Endothelial cell of umbilical vein (primary cell): ENCODE results near the gene EHMT1. TPM values are rescaled to one million over a fixed set of nuclear protein-coding genes. Genes with fewer than 3 reads are reported as not detected.

ENCODE experiments used
- BruUV-seq: library from RNA; stranded (reverse); fragments of 400-500 nt; replicated peaks from 2 replicates; lab custom pipeline; 2021; lab: Mats Ljungman, UMichigan
- CTCF ChIA-PET: fragments of 300-600, 350-600 bp; sonication (Branson Sonifier 250); formaldehyde crosslinking; loops from one replicate; lab custom pipeline; 2021; ENCODE audit warnings: antibody characterized with exemption, inconsistent platforms; lab: Charles Lee
- POLR2A ChIA-PET: fragments of 300-600, 350-600 bp; sonication (Branson Sonifier 250); formaldehyde crosslinking; loops from one replicate; lab custom pipeline; 2021; ENCODE audit warnings: antibody characterized with exemption, inconsistent platforms; lab: Charles Lee
- DNase-seq: peaks from one replicate; pipeline ENCODE4 v3.0.0-alpha.2; 2011; ENCODE audit warnings: low read depth, low spot score
- FAIRE-seq: peaks from 2 replicates; lab custom pipeline; 2011; peaks lifted over from hg19 to GRCh38; lab: Jason Lieb, UNC
- H2AFZ ChIP-seq: 2 replicates; pipeline ENCODE4 v1.6.0; 2012; ENCODE audit warnings: low read depth, low read length, control low read depth, inconsistent platforms
- H3K27ac ChIP-seq: 2 replicates; pipeline ENCODE4 v1.5.1; 2011; ENCODE audit warnings: low read depth, mild to moderate bottlenecking, control low read depth, low read length, moderate library complexity; ENCODE audit not compliant: insufficient read depth
- H3K27me3 ChIP-seq, 2 experiments: 2 replicates each; pipeline versions ENCODE4 v1.6.0 to v1.6.1; 2011; ENCODE audit warnings: low read length in 2 of 2, mixed read lengths in 1 of 2; ENCODE audit not compliant: control insufficient read depth in 2 of 2, insufficient read depth in 2 of 2
- H3K36me3 ChIP-seq, 2 experiments: 2 replicates in 1 of 2; 3 replicates in 1 of 2; pipeline ENCODE4 v1.5.1; 2011; ENCODE audit warnings: low read length in 2 of 2, mild to moderate bottlenecking in 1 of 2, moderate library complexity in 1 of 2; ENCODE audit not compliant: control insufficient read depth in 2 of 2, insufficient read depth in 2 of 2; ENCODE audit errors: extremely low read depth in 1 of 2
- H3K4me1 ChIP-seq: 3 replicates; pipeline ENCODE4 v1.5.1; 2011; ENCODE audit warnings: mild to moderate bottlenecking, low read length; ENCODE audit not compliant: control insufficient read depth, insufficient read depth; ENCODE audit errors: extremely low read depth
- H3K4me2 ChIP-seq: 2 replicates; pipeline ENCODE4 v1.6.1; 2011; ENCODE audit warnings: low read length, control low read depth, mixed read lengths; ENCODE audit not compliant: insufficient read depth
- H3K4me3 ChIP-seq, 3 experiments: fragments of 200-600 bp in 1 of 3; sonication (generic), shearing (Covaris generic) in 1 of 3; replicated peaks in 1 of 3; 2 replicates each; pipeline ENCODE4 v1.5.1; 2011 to 2016; ENCODE audit warnings: control low read depth in 3 of 3, low read length in 3 of 3, mild to moderate bottlenecking in 2 of 3, inconsistent platforms in 1 of 3, low read depth in 1 of 3, moderate library complexity in 1 of 3; ENCODE audit not compliant: insufficient read depth in 1 of 3
- H3K79me2 ChIP-seq: 2 replicates; pipeline ENCODE4 v1.6.0; 2012; ENCODE audit warnings: low read length, inconsistent platforms; ENCODE audit not compliant: control insufficient read depth, insufficient read depth
- H3K9ac ChIP-seq: replicated peaks from 2 replicates; pipeline ENCODE3; 2011; ENCODE audit warnings: low read length, control low read depth; ENCODE audit not compliant: insufficient read depth; ENCODE audit errors: extremely low read depth
- H3K9me1 ChIP-seq: replicated peaks from 3 replicates; pipeline ENCODE4 v1.6.0; 2011; ENCODE audit warnings: mild to moderate bottlenecking, low read length; ENCODE audit not compliant: control insufficient read depth, insufficient read depth; ENCODE audit errors: extremely low read depth
- H3K9me3 ChIP-seq: replicated peaks from 2 replicates; pipeline ENCODE4 v1.5.1; 2012; ENCODE audit warnings: low read length, inconsistent platforms; ENCODE audit not compliant: control insufficient read depth, insufficient read depth
- H4K20me1 ChIP-seq: replicated peaks from 2 replicates; pipeline ENCODE3; 2011; ENCODE audit warnings: mild to moderate bottlenecking, low read length; ENCODE audit not compliant: control insufficient read depth, insufficient read depth; ENCODE audit errors: extremely low read depth
- CTCF ChIP-seq, 2 donors: IDR thresholded peaks; 1 replicate in 1 of 2; 2 replicates in 1 of 2; pipeline ENCODE4 v1.5.1; 2011; ENCODE audit warnings: low read length in 2 of 2, mild to moderate bottlenecking in 2 of 2, moderate library complexity in 2 of 2, control low read depth in 1 of 2, inconsistent platforms in 1 of 2, low read depth in 1 of 2; ENCODE audit not compliant: insufficient read depth in 1 of 2; ENCODE audit errors: extremely low read depth in 1 of 2
- EZH2 ChIP-seq: IDR thresholded peaks from 2 replicates; pipeline ENCODE4 v1.6.1; 2012; ENCODE audit warnings: borderline replicate concordance, low read depth, mild to moderate bottlenecking, moderate library complexity, low read length, inconsistent platforms; ENCODE audit not compliant: severe bottlenecking
- FOS ChIP-seq: IDR thresholded peaks from 2 replicates; pipeline ENCODE4 v1.6.1; 2011; ENCODE audit warnings: mild to moderate bottlenecking, low read length, moderate library complexity, borderline replicate concordance; ENCODE audit not compliant: insufficient read depth
- GATA2 ChIP-seq: IDR thresholded peaks from 2 replicates; pipeline ENCODE4 v1.7.0; 2011; ENCODE audit warnings: low read depth, mild to moderate bottlenecking, moderate library complexity, mixed read lengths, low read length; ENCODE audit not compliant: insufficient read length, insufficient read depth
- JUN ChIP-seq: IDR thresholded peaks from 2 replicates; pipeline ENCODE4 v1.6.1; 2011; ENCODE audit warnings: borderline replicate concordance, low read depth; ENCODE audit not compliant: insufficient read length, insufficient read depth
- MAX ChIP-seq: IDR thresholded peaks from 2 replicates; pipeline ENCODE4 v1.6.1; 2011; ENCODE audit not compliant: insufficient read depth, insufficient read length
- MYC ChIP-seq: IDR thresholded peaks from one replicate; pipeline ENCODE4 v1.6.1; 2011; ENCODE audit warnings: mild to moderate bottlenecking, low read depth, low read length
- POLR2A ChIP-seq: IDR thresholded peaks from 2 replicates; pipeline ENCODE4 v1.6.1; 2012; ENCODE audit warnings: low read depth, mild to moderate bottlenecking, control low read depth, low read length
- POLR2AphosphoS5 ChIP-seq: IDR thresholded peaks from 2 replicates; pipeline ENCODE4 v1.6.1; 2012; ENCODE audit warnings: low read depth, mild to moderate bottlenecking, control low read depth, low read length, moderate library complexity; ENCODE audit not compliant: insufficient read depth
- dilution Hi-C: fragments of 300-500 bp; cut with MboI; formaldehyde crosslinking; loops from one replicate; pipeline ENCODE4 v1.15.0; 2019; ENCODE audit warnings: low sequenced_read_pairs; ENCODE audit not compliant: extremely low pct_ligation_motif_present
- intact Hi-C: fragments of 100-400 bp; cut with micrococcal nuclease; formaldehyde crosslinking; loops from one replicate; pipeline ENCODE4 v1.10.0; 2022
- polyA plus RNA-seq, 4 experiments: library from polyadenylated mRNA; depleted of rRNA in 3 of 4; stranded (reverse) in 3 of 4; unstranded in 1 of 4; fragments of >200 nt; gene quantifications; 2 replicates each; pipeline versions ENCODE4 v1.2.1 to v1.2.3, GENCODE V29; 2011 to 2012; ENCODE audit warnings: missing spikeins in 1 of 4
- total RNA-seq: library from RNA; stranded (reverse); gene quantifications from 2 replicates; pipeline ENCODE4 v1.2.3, GENCODE V29; 2021

Gene EHMT1
- total and polyA plus RNA-seq, 2 donors (not counting 3 experiments of a cell fraction or from before 2014, with no cell fraction given) = 48.2 to 104 TPM

GRCh38 chr9:137649553-137649952, 30.7 kb downstream of the EHMT1 start:
- no peaks in the 10 kb centered on the region for H3K9me3 ChIP-seq
- TF ChIP-seq MAX = no peak
- TF ChIP-seq FOS = no peak
- ChIA-PET POLR2A (no interaction called here), CTCF (no interaction called here)
- H3K36me3 ChIP-seq = peaks cover 0 to 2% of the 10 kb centered on the region in 2 experiments
- no peak for FAIRE-seq
- dilution Hi-C loops (no loop called here), intact Hi-C loops (no loop called here)
- no TSS peak for BruUV-seq
- H3K9ac ChIP-seq = no peak overlapping the region
- H3K9me1 ChIP-seq = no peaks in the 10 kb centered on the region
- H3K27me3 ChIP-seq = no peaks in the 10 kb centered on the region
- H2AFZ ChIP-seq = no peak overlapping the region
- H4K20me1 ChIP-seq = no peaks in the 10 kb centered on the region
- no peak for DNase-seq
- H3K4me3 ChIP-seq = no peak overlapping the region
- H3K4me2 ChIP-seq = no peak overlapping the region
- H3K79me2 ChIP-seq = peaks cover 75% of the 10 kb centered on the region
- no peak overlapping the region for H3K27ac ChIP-seq
- H3K4me1 ChIP-seq = no peaks in the 10 kb centered on the region

- Histone ChIP-seq H3K9ac (no peak overlapping the region), H3K27me3 (no peaks in the 10 kb centered on the region), H3K4me1 (no peaks in the 10 kb centered on the region), H4K20me1 (no peaks in the 10 kb centered on the region), H3K27ac (no peak overlapping the region), H3K36me3 (peaks cover 0 to 2% of the 10 kb centered on the region in 2 experiments), H3K4me2 (no peak overlapping the region), H2AFZ (no peak overlapping the region), H3K4me3 (no peak overlapping the region), H3K9me1 (no peaks in the 10 kb centered on the region), H3K79me2 (peaks cover 73% of the 10 kb centered on the region), H3K9me3 (no peaks in the 10 kb centered on the region)
- ChIA-PET POLR2A (no interaction called here), CTCF (no interaction called here)
- BruUV-seq = no TSS peak
- TF ChIP-seq POLR2AphosphoS5 (no peak), JUN (no peak), GATA2 (no peak), MYC (no peak), POLR2A (no peak), EZH2 (no peak), FOS (no peak), CTCF (IDR thresholded peaks at IDR 0.05; ENCODE audit: extremely low read depth in 1 of 2, insufficient read depth in 1 of 2, low read depth in 1 of 2, low read length in 2 of 2) (no peak), MAX (no peak)
- dilution Hi-C loops = no loop called here
- FAIRE-seq (peak; percentile 18), DNase-seq (no peak)
- intact Hi-C loops = no loop called here
Observed at GRCh38 chr9:137650259-137650658, 31.5 kb downstream of the EHMT1 start.
